GM12865 (cell line): ENCODE data around the gene TNXB.

Experiments
- DNase-seq: peaks from one replicate; pipeline ENCODE4 v3.0.0; 2010; ENCODE audit warnings: low read depth
- H3K4me3 ChIP-seq: 2 replicates; pipeline ENCODE4 v1.5.1; 2011; ENCODE audit warnings: mild to moderate bottlenecking, low read depth, low read length, control low read depth
- TF ChIP-seq, protein P1 (sequence below): IDR thresholded peaks from 2 replicates; pipeline ENCODE4 v1.5.1; 2011; ENCODE audit warnings: low read length, control low read depth, low read depth, inconsistent platforms; ENCODE audit not compliant: insufficient read depth; ENCODE audit errors: missing control alignments

The TNXB gene

DNA sequence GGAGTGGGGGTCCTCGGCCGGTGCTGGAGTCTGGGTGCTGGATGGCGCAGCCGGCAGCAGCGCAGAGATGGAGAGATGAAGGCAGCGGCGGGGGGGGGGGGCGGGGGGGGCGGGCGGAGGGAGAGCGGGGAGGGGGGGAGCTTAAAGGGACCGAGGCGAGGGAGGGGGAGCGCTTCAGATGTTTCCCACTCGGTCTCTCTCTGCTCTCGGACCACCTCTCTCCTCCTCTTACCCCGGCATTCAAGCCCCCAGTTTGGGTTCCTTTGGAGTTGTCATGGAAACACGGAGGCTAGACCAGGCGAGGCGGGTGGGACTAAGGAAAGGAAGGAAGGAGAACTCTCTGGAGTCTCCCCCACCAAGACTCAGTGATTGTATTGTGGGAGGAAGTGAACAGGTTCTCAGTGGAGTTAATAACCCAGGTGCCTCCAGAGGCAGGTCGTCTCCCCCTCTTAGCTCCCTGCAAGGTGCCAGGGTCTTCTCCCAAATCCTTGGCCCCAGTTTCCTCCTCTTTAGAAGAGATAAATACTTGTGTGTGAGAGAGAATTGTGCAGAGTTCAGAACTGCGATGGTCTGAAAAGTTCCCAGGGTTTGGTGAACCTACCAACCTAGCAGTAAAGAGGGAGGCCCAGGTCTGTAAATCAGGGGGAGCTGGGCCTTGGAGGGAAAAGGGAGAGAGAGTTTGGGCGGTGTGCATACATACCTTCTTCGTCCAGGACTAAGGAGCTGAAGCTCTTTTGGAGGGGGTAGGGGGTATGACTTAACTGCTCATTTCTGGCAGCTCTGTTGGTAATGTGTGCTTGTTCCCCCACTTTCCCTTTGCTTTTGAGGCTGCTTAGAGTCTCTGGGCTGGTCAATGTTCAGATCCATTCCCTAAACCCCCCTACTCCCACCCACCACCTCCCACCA is 43.0 kb upstream of the TNXB start, which contains the start of gene PRRT1:
Gene PRRT1 (minus strand): TSS at position 77 of the 906 bp plus-strand sequence. CDS start 112 bp downstream, outside the sequence.
- no peak for DNase-seq
- H3K4me3 ChIP-seq = no peak within 1 kb of the TSS
- TF ChIP-seq, protein P1, sequence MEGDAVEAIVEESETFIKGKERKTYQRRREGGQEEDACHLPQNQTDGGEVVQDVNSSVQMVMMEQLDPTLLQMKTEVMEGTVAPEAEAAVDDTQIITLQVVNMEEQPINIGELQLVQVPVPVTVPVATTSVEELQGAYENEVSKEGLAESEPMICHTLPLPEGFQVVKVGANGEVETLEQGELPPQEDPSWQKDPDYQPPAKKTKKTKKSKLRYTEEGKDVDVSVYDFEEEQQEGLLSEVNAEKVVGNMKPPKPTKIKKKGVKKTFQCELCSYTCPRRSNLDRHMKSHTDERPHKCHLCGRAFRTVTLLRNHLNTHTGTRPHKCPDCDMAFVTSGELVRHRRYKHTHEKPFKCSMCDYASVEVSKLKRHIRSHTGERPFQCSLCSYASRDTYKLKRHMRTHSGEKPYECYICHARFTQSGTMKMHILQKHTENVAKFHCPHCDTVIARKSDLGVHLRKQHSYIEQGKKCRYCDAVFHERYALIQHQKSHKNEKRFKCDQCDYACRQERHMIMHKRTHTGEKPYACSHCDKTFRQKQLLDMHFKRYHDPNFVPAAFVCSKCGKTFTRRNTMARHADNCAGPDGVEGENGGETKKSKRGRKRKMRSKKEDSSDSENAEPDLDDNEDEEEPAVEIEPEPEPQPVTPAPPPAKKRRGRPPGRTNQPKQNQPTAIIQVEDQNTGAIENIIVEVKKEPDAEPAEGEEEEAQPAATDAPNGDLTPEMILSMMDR = no peak

DNA sequence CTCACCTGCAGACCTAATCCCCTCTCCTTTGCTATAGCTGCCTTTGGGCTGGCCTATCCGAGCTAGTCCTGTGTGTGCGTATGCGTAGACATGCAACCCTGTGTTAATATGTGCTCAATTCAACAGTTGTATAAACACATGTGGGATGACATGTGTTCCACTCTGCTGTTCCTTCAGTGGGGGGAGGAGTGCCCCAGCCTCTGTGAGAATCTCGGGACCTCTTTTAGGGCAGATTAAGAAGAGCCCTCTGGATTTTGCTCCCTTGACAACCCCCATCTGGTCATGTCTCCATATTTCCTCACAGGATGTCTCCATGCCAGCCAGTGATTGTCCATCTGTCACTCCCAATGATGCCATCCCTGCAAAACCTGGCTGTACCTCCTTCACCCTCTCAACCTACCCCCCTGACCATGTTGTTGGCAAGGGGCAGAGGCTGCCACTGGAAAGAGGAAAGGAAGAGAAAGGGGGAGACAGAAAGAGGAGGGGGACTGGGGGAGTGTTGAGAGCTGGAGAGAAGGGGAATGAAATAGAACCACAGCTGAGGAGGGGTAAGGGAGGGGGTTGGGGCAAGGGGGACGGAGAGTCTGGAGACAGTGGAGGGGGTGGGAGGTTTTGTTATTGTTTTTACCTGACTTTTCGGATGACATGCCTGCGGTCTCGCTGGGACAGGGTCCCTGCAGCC is 42.2 kb upstream of the TNXB start:
- no peak overlapping the region for H3K4me3 ChIP-seq
- DNase-seq = no peak
- TF ChIP-seq, protein P1 = no peak

DNA sequence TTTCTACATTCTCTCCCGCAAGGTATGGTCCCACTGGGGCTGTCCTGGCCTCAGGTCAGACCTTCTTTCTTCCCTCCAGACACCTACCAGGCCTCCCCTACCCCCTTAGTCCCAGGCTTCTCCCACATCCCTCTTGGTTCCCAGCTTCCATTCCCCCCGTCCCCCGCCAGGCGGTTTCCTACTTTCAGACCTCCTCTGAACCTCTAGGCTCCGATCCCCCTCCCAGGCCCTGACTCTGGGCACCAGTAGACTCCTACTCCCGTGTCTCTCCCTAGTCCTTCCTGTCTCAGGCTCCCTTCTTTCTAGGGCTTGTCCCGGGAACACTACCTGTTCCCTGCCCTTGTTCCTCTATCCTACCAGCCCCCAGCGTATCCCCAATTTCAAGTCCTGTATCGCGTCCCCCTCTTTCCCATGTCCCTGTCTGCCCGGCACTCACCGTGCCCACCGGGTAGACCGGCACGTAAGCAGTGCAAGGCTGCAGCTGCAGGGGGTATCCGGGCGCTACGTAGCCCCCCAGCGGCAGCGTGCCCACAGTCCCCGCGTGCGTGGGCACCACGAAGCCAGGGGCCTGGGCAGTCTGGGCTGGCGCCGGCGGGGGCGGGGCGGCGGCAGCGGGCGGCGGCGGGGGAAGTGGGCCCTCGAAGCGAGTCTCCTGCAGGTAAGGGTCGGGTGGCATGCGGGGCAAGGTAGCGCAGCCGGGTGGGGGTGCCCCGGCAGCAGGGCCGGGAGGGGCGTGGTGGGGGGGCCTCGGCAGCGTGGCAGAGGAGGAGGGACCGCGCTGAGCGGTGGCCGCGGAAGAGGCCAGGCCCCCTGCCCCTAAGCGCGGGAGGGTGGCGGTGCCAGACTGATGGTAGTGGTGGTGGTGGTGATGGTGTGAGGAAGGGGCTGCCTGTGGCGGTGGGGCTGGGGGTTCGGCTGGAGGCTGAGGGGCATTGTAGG is 41.1 kb upstream of the TNXB start:
- TF ChIP-seq, protein P1 = no peak
- no peak for DNase-seq
- H3K4me3 ChIP-seq = no peak overlapping the region

DNA sequence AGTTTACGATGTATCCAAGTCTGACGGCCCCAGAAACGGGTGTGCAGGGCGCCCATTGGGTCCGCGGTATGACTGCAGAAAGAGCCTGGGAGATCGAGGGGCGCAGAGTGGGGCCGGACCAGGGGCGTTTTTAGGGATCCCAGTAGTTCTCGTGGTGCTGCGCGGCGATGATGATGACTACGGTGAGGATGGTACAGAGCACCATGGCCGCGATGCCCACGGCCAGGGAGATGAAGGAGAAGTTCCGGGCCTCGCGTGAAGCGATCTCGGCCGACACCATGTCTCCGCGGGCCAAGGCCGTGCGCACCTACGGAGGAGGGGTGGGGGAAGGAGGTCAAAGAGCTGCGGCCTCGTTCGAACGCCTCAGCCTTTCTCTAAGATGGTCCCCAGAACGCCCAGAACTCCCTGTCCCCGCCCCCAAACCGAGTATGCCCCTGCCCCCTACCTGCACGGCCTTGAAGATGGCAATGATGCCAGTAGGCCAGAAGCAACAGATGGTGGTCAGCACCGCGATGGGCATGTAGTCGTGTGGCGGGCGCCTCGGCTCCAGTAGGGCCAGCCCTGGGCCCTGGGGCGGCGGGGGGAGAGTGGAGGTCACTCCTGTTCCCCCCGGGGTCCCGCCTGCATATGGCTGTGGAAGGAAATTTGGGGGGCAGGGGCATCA is 40.1 kb upstream of the TNXB start:
- TF ChIP-seq, protein P1 = no peak
- DNase-seq = no peak
- no peak overlapping the region for H3K4me3 ChIP-seq

DNA sequence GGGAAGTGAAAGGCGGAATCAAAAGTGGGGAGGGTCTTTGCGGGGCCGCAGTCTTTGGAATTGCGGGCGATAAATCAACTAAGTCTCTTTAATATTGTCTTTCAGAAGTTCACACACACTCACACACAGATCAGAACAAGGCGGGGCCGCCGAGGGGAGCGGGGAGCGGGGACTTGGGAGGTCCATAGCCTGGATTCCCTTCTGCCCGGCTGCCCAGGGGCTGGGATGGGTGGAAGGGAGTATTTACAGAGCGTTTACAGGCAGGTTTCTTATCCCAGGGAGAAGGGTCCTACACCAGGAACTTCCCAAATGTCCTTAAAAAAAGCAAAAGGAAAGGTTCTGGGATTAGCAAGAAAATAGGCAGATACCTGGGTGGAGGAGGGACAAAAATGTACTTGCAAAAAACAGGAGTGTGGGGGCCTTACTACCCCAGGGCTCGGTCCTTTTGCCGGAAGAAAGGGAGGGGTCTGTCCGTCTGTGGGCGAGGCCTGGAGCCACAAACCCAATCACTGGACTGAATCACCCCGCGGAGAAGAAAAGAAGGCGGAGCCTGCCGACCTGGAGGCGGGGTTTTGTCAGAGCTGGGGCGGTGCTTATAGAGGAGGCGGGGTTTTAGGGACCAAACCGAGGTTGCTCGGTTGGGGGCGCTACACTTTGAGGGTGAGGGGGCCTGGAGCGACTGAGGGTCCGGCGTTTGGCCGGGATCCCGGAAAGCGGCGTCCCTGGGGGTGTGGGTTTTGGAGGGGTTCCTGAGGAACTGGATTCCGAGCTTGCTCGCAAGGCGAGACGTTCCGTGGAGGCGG is 39.4 kb upstream of the TNXB start:
- H3K4me3 ChIP-seq = no peak overlapping the region
- no peak for DNase-seq
- TF ChIP-seq, protein P1 = no peak
